HepG2 (cell line): ENCODE results near the gene CELA2B. TPM values are rescaled to one million over a fixed set of nuclear protein-coding genes. Genes with fewer than 3 reads are reported as not detected.

Experiments used
- FOSL2 ChIP-seq: sonication (generic); formaldehyde crosslinking; IDR thresholded peaks from 2 replicates; pipeline ENCODE4 v1.4.0; 2020; ENCODE audit warnings: missing genetic modification reagents
- FOXA3 ChIP-seq: IDR thresholded peaks from 2 replicates; pipeline ENCODE4 v1.6.1; 2016; ENCODE audit warnings: missing genetic modification reagents, missing compliant biosample characterization
- GABPB1 ChIP-seq: IDR thresholded peaks from 2 replicates; pipeline ENCODE4 v1.6.1; 2016; ENCODE audit warnings: mild to moderate bottlenecking, missing genetic modification reagents, moderate library complexity, missing compliant biosample characterization
- GLI4 ChIP-seq: sonication (generic); formaldehyde crosslinking; IDR thresholded peaks from 2 replicates; pipeline ENCODE4 v1.5.1; 2020; ENCODE audit warnings: missing genetic modification reagents, mild to moderate bottlenecking, moderate library complexity, borderline replicate concordance
- GTF2F1 ChIP-seq: fragments of 150-350 bp; IDR thresholded peaks from 2 replicates; pipeline ENCODE4 v1.6.1; 2014; ENCODE audit warnings: low read length
- HDAC2 ChIP-seq: sonication (generic); formaldehyde crosslinking; IDR thresholded peaks from 2 replicates; pipeline ENCODE4 v1.4.0; 2020; ENCODE audit warnings: missing genetic modification reagents
- HMGXB4 ChIP-seq, 2 experiments: sonication (generic) in 1 of 2; formaldehyde crosslinking in 1 of 2; IDR thresholded peaks; 2 replicates each; pipeline versions ENCODE4 v1.4.0 to v1.6.1; 2018 to 2020; ENCODE audit warnings: missing genetic modification reagents in 2 of 2, borderline replicate concordance in 1 of 2, low read depth in 1 of 2, mild to moderate bottlenecking in 1 of 2, missing biosample characterization in 1 of 2
- ISL2 ChIP-seq: sonication (generic); formaldehyde crosslinking; IDR thresholded peaks from 2 replicates; pipeline ENCODE4 v1.5.0; 2020; ENCODE audit warnings: missing genetic modification reagents
- KLF12 ChIP-seq: sonication (generic); formaldehyde crosslinking; IDR thresholded peaks from 2 replicates; pipeline ENCODE4 v1.4.0; 2020; ENCODE audit warnings: missing genetic modification reagents, borderline replicate concordance
- MAX ChIP-seq: IDR thresholded peaks from 2 replicates; pipeline ENCODE4 v1.6.1; 2012; ENCODE audit warnings: inconsistent platforms
- MXD4 ChIP-seq: IDR thresholded peaks from 2 replicates; pipeline ENCODE4 v1.6.1; 2016; ENCODE audit warnings: mild to moderate bottlenecking, missing biosample characterization, missing genetic modification reagents
- NFKBIZ ChIP-seq: IDR thresholded peaks from 2 replicates; pipeline ENCODE4 v1.6.1; 2018; ENCODE audit warnings: missing genetic modification reagents, missing compliant biosample characterization
- RXRA ChIP-seq: sonication (generic); formaldehyde crosslinking; IDR thresholded peaks from 2 replicates; pipeline ENCODE4 v1.5.1; 2020; ENCODE audit warnings: missing genetic modification reagents
- SAP130 ChIP-seq: IDR thresholded peaks from 2 replicates; pipeline ENCODE4 v1.6.1; 2016; ENCODE audit warnings: low read depth
- SETDB1 ChIP-seq: sonication (generic); formaldehyde crosslinking; IDR thresholded peaks from 2 replicates; pipeline ENCODE4 v1.5.1; 2020; ENCODE audit warnings: missing genetic modification reagents, mild to moderate bottlenecking, borderline replicate concordance
- STAG1 ChIP-seq: sonication (generic); formaldehyde crosslinking; IDR thresholded peaks from 2 replicates; pipeline ENCODE4 v1.4.0; 2020; ENCODE audit warnings: missing genetic modification reagents
- SUZ12 ChIP-seq: fragments of 150-350 bp; IDR thresholded peaks from 2 replicates; pipeline ENCODE4 v1.6.1; 2014; ENCODE audit warnings: low read depth, low read length
- SYNCRIP ChIP-seq: fragments of 200-400 bp; formaldehyde crosslinking; IDR thresholded peaks from 2 replicates; pipeline ENCODE4 v1.6.1; 2018; ENCODE audit warnings: mild to moderate bottlenecking, low read depth, low read length; ENCODE audit not compliant: insufficient read depth
- TAF1 ChIP-seq: sonication (generic); formaldehyde crosslinking; IDR thresholded peaks from 2 replicates; pipeline ENCODE4 v1.4.0; 2020; ENCODE audit warnings: missing genetic modification reagents
- TGIF2 ChIP-seq: IDR thresholded peaks from 2 replicates; pipeline ENCODE4 v1.6.1; 2016; ENCODE audit warnings: control low read depth, missing compliant biosample characterization
- ZMAT3 ChIP-seq: sonication (generic); formaldehyde crosslinking; conservative IDR thresholded peaks from 2 replicates; pipeline ENCODE4 v1.7.0; 2021; ENCODE audit warnings: missing genetic modification reagents
- ZNF205 ChIP-seq: IDR thresholded peaks from 2 replicates; pipeline ENCODE4 v1.6.1; 2018; ENCODE audit warnings: missing biosample characterization, missing genetic modification reagents
- ZNF451 ChIP-seq: sonication (generic); formaldehyde crosslinking; IDR thresholded peaks from 2 replicates; pipeline ENCODE4 v1.5.0; 2020; ENCODE audit warnings: mild to moderate bottlenecking, missing genetic modification reagents
- ZNF570 ChIP-seq: sonication (generic); formaldehyde crosslinking; IDR thresholded peaks from 2 replicates; pipeline ENCODE4 v1.4.0; 2020; ENCODE audit warnings: mild to moderate bottlenecking, missing genetic modification reagents, borderline replicate concordance
- ZNF761 ChIP-seq: sonication (generic); formaldehyde crosslinking; conservative IDR thresholded peaks from 2 replicates; pipeline ENCODE4 v1.4.0; 2020; ENCODE audit warnings: mild to moderate bottlenecking, missing genetic modification reagents
- ZNF83 ChIP-seq: sonication (generic); formaldehyde crosslinking; IDR thresholded peaks from 2 replicates; pipeline ENCODE4 v1.4.0; 2020; ENCODE audit warnings: missing genetic modification reagents, mild to moderate bottlenecking, borderline replicate concordance
- polyA plus RNA-seq, 8 experiments: library from polyadenylated mRNA; depleted of rRNA in 3 of 8; stranded (reverse) in 7 of 8; unstranded in 1 of 8; fragments of >200 nt; fragmentation: Illumina TruSeq in 4 of 8; extraction: Trizol in 4 of 8; gene quantifications; 2 replicates each; pipeline versions ENCODE4 v1.2.1 to v1.2.3, GENCODE V29; 2011 to 2016; ENCODE audit warnings: low read depth in 4 of 8, missing spikeins in 1 of 8, mixed read lengths in 1 of 8; ENCODE audit not compliant: insufficient read depth in 1 of 8
- total RNA-seq, 5 experiments: library from RNA; depleted of rRNA; stranded (reverse); fragments of >200 nt; fragmentation: Illumina TruSeq; extraction: Trizol; gene quantifications; 2 replicates each; pipeline ENCODE4 v1.2.3, GENCODE V29; 2016; ENCODE audit warnings: low read depth in 1 of 5
- TF ChIP-seq, protein P1 (sequence below): sonication (generic); formaldehyde crosslinking; IDR thresholded peaks from 2 replicates; pipeline ENCODE4 v1.8.1; 2023; ENCODE audit warnings: mild to moderate bottlenecking, inconsistent platforms, moderate library complexity, missing genetic modification reagents, borderline replicate concordance
- TF ChIP-seq, protein P2 (sequence below): sonication (generic); formaldehyde crosslinking; IDR thresholded peaks from 2 replicates; pipeline ENCODE4 v1.4.0; 2020; ENCODE audit warnings: missing genetic modification reagents

CELA2B gene
- total and polyA plus RNA-seq, 2 of the 13 experiments (the other 11 are each of a cell fraction or from before 2014, with no cell fraction given) = not detected

DNA sequence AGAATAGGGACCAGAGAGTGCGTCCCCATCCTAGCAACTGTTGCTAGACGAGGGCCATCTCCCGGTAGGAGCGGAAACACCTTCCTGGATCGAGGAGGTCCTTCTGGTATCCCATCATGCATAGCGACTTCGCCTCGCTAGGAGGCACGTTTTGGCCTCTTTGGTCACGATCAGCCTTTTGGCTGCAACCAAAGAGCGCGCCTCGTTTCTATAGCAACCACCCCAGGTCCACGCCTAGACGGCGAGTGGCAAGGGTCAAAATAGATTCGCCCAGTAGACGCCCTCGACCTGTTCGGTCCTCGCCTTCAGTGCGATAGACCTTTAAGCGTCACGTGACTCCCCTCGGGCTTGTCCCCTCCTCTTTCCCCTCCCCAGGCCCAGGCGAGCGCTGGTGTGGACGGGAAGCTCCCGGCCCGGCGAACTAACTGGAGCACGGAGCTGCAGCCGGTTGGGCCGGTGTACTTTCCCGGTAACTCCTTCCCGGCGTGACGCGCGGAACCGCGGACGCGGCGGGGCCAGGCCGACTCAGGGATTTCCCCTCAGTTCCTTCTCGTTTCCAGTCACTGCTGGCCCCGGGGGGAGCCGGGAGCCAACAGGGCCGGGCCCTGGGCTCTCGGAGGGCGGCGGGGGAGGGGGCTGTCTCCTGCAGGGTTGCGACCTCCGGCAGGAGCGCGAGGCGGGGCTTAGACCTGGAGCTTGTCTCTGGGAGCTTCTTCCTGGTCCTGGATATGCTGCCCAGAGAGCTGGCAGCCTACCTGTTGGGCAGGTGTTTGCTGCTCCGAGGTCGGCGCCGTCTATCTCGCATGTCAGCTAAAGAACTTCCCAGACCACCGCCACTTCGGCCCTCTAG lies 50.8 kb downstream of the CELA2B start, which contains the start of gene DNAJC16 (continued):
- TF ChIP-seq, protein P1, sequence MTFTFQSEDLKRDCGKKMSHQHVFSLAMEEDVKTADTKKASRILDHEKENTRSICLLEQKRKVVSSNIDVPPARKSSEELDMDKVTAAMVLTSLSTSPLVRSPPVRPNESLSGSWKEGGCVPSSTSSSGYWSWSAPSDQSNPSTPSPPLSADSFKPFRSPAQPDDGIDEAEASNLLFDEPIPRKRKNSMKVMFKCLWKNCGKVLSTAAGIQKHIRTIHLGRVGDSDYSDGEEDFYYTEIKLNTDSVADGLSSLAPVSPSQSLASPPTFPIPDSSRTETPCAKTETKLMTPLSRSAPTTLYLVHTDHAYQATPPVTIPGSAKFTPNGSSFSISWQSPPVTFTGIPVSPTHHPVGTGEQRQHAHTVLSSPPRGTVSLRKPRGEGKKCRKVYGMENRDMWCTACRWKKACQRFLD (CRISPR knock-in tag) = peak; percentile 75; the same call in 1 of the 2 replicates
- peak; percentile 74 for TF ChIP-seq HDAC2
- peak; percentile 64 to 86; a peak in 3 of 4 replicates for TF ChIP-seq HMGXB4 (CRISPR knock-in tag; IDR thresholded peaks at IDR 0.05; ENCODE audit: borderline replicate concordance in 1 of 2, low read depth in 1 of 2)
- TF ChIP-seq GABPB1 (CRISPR knock-in tag) = peak; percentile 87
- no peak for TF ChIP-seq SYNCRIP
- TF ChIP-seq MXD4 (CRISPR knock-in tag) = peak; percentile 41
- no peak for TF ChIP-seq ZNF205 (CRISPR knock-in tag)
- peak; percentile 90 for TF ChIP-seq ZMAT3 (CRISPR knock-in tag)
- TF ChIP-seq ISL2 (CRISPR knock-in tag) = peak; percentile 60; the same call in 1 of the 2 replicates
- TF ChIP-seq RXRA (CRISPR knock-in tag) = peak; percentile 87
- no peak for TF ChIP-seq STAG1 (CRISPR knock-in tag)
- no peak for TF ChIP-seq ZNF761 (CRISPR knock-in tag)
- TF ChIP-seq NFKBIZ (CRISPR knock-in tag) = no peak
- TF ChIP-seq KLF12 (CRISPR knock-in tag) = peak; percentile 86; the same call in 1 of the 2 replicates
- TF ChIP-seq ZNF451 (CRISPR knock-in tag) = no peak
- TF ChIP-seq FOSL2 = peak; percentile 68
- TF ChIP-seq SUZ12 = peak; percentile 43; the same call in 1 of the 2 replicates
- peak; percentile 76 for TF ChIP-seq TAF1
- TF ChIP-seq TGIF2 (CRISPR knock-in tag) = 0 out of 2 replicates have a peak, but pooled peaks have one; percentile 19
- TF ChIP-seq, protein P2, sequence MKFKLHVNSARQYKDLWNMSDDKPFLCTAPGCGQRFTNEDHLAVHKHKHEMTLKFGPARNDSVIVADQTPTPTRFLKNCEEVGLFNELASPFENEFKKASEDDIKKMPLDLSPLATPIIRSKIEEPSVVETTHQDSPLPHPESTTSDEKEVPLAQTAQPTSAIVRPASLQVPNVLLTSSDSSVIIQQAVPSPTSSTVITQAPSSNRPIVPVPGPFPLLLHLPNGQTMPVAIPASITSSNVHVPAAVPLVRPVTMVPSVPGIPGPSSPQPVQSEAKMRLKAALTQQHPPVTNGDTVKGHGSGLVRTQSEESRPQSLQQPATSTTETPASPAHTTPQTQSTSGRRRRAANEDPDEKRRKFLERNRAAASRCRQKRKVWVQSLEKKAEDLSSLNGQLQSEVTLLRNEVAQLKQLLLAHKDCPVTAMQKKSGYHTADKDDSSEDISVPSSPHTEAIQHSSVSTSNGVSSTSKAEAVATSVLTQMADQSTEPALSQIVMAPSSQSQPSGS (CRISPR knock-in tag) = peak; percentile 81
- no peak for TF ChIP-seq ZNF570
- TF ChIP-seq SETDB1 (CRISPR knock-in tag) = no peak
- no peak for TF ChIP-seq ZNF83
- TF ChIP-seq FOXA3 (CRISPR knock-in tag) = peak; percentile 76
- peak; percentile 99 for TF ChIP-seq SAP130 (CRISPR knock-in tag)
- TF ChIP-seq MAX = peak; percentile 92
- TF ChIP-seq GLI4 (CRISPR knock-in tag) = no peak
- peak; percentile 90 for TF ChIP-seq GTF2F1
